ENCODE results near the gene FAM117A. TPM values are rescaled to one million over a fixed set of nuclear protein-coding genes. Genes with fewer than 3 reads are reported as not detected.

The FAM117A gene
- polyA plus RNA-seq, 1 of the 3 experiments (the other 2 are of a cell fraction), result 7.8 TPM

GRCh38 chr17:49722066-49722465, 41.9 kb downstream of the FAM117A start (continued):
- no peak for TF ChIP-seq NRF1 (IDR thresholded peaks at IDR 0.05; ENCODE audit: low read depth, low read length)
- no peak for TF ChIP-seq ELF1 (IDR thresholded peaks at IDR 0.05)

- ChIA-PET CTCF (interaction anchor here (2.4 to 50.8 kb wide), 2 partner anchors 10 to 142 kb away, joined by 10 to 2107 read pairs; partner anchors contain the start of genes NXPH3 and SLC35B1), POLR2A (no interaction called here)
- no peak overlapping the region for H3K4me3 ChIP-seq (ENCODE audit: low read depth in 2 of 2, low read length in 1 of 2)
- 91% methylated on average over 10 of the region's 10 CpGs for WGBS (ENCODE audit: low lambda C conversion rate)
- peaks cover 4 to 32% of the 10 kb centered on the region in 2 experiments for H3K36me3 ChIP-seq (replicated peaks in 1 of 2; ENCODE audit: control insufficient read depth in 1 of 2, insufficient read depth in 2 of 2, low read length in 1 of 2)
- no peak overlapping the region for H3K4me2 ChIP-seq
- H3F3A ChIP-seq (replicated peaks; ENCODE audit: insufficient read depth), result no peaks in the 10 kb centered on the region
- no peaks in the 10 kb centered on the region for H3K9me2 ChIP-seq
- H3K79me2 ChIP-seq (ENCODE audit: insufficient read depth), result no peaks in the 10 kb centered on the region
- no peak overlapping the region for H3K9ac ChIP-seq
- H3K9me3 ChIP-seq, result no peaks in the 10 kb centered on the region
- no peaks in the 10 kb centered on the region for H3K27me3 ChIP-seq (ENCODE audit: insufficient read depth)
- TF ChIP-seq IRF3 (IDR thresholded peaks at IDR 0.05; ENCODE audit: low read depth, low read length) (no peak), JUND (IDR thresholded peaks at IDR 0.05) (no peak)
- no peak for DNase-seq
- H2AFZ ChIP-seq (ENCODE audit: low read depth), result no peak overlapping the region
- no peaks in the 10 kb centered on the region for H4K20me1 ChIP-seq (ENCODE audit: insufficient read depth)
- no peaks in the 10 kb centered on the region for H3K4me1 ChIP-seq (ENCODE audit: control insufficient read depth in 1 of 2, insufficient read depth in 2 of 2, low read depth in 1 of 2, low read length in 1 of 2)
- H3K27ac ChIP-seq (ENCODE audit: low read depth in 2 of 2, low read length in 1 of 2), result no peak overlapping the region
Measured at GRCh38 chr17:49717371-49717861, 46.5 kb downstream of the FAM117A start.

GRCh38 chr17:49716668-49717364, 47.1 kb downstream of the FAM117A start:
- Histone ChIP-seq H3K4me3 (ENCODE audit: low read depth in 2 of 2, low read length in 1 of 2) (no peak overlapping the region), H3K27me3 (ENCODE audit: insufficient read depth) (no peaks in the 10 kb centered on the region), H2AFZ (ENCODE audit: low read depth) (no peak overlapping the region), H3K36me3 (replicated peaks in 1 of 2; ENCODE audit: control insufficient read depth in 1 of 2, insufficient read depth in 2 of 2, low read length in 1 of 2) (peaks cover 4 to 32% of the 10 kb centered on the region in 2 experiments), H3F3A (replicated peaks; ENCODE audit: insufficient read depth) (no peaks in the 10 kb centered on the region), H3K79me2 (ENCODE audit: insufficient read depth) (no peaks in the 10 kb centered on the region), H3K9ac (no peak overlapping the region), H3K9me2 (no peaks in the 10 kb centered on the region), H3K9me3 (no peaks in the 10 kb centered on the region), H3K27ac (ENCODE audit: low read depth in 2 of 2, low read length in 1 of 2) (no peak overlapping the region), H3K4me1 (ENCODE audit: control insufficient read depth in 1 of 2, insufficient read depth in 2 of 2, low read depth in 1 of 2, low read length in 1 of 2) (no peaks in the 10 kb centered on the region), H3K4me2 (no peak overlapping the region), H4K20me1 (ENCODE audit: insufficient read depth) (no peaks in the 10 kb centered on the region)
- ChIA-PET CTCF (interaction anchor here (1.8 to 50.8 kb wide), 3 partner anchors 9 to 142 kb away, joined by 6 to 2107 read pairs (median 10); partner anchors contain the start of genes NXPH3 and SLC35B1), POLR2A (no interaction called here)
- WGBS (ENCODE audit: low lambda C conversion rate), result 82% methylated on average over 1 of the region's 1 CpG
- TF ChIP-seq NFIC (IDR thresholded peaks at IDR 0.05; ENCODE audit: borderline replicate concordance) (no peak), GATA2 (CRISPR knock-in tag; IDR thresholded peaks at IDR 0.05) (no peak), EP300 (IDR thresholded peaks at IDR 0.05; ENCODE audit: borderline replicate concordance in 1 of 2, low read depth in 1 of 2, low read length in 1 of 2) (no peak), TEAD4 (IDR thresholded peaks at IDR 0.05; ENCODE audit: borderline replicate concordance, insufficient read depth) (no peak), TAF1 (IDR thresholded peaks at IDR 0.05; ENCODE audit: borderline replicate concordance, low read depth, low read length) (no peak), RCOR1 (IDR thresholded peaks at IDR 0.05; ENCODE audit: low read length) (no peak), EZH2phosphoT487 (IDR thresholded peaks at IDR 0.05; ENCODE audit: borderline replicate concordance, low read depth) (no peak)
- no peak for DNase-seq
